Measurements from ENCODE around the gene BFSP1.

- no peak for TF ChIP-seq CTCF (conservative IDR thresholded peaks at IDR 0.05 in 1 of 2, IDR thresholded peaks at IDR 0.05 in 1 of 2; ENCODE audit: low read depth in 1 of 2, low read length in 2 of 2)
- no peak for TF ChIP-seq EZH2 (IDR thresholded peaks at IDR 0.05; ENCODE audit: low read length, missing control alignments)
Observed at GRCh38 chr20:17533396-17533795, 2.2 kb upstream of the BFSP1 start.

Measured in fibroblast of lung (primary cell).